RWPE1 (cell line): ENCODE measurements around the gene AKR1C1.
"Not testable (repeated sequence)": the region's sequence is repeated elsewhere in the genome, so short reads cannot be mapped to it uniquely, and the experiment has no call there.

Source experiments
- CTCF ChIA-PET: fragments of 350-600 bp; sonication (Branson Sonifier 250); formaldehyde crosslinking; extraction: SDS; loops from one replicate; lab custom pipeline; 2021; lab: Yijun Ruan, JAX
- POLR2A ChIA-PET: fragments of 400-600 bp; formaldehyde crosslinking; extraction: SDS; loops from one replicate; lab custom pipeline; 2020; ENCODE audit warnings: antibody characterized with exemption; ENCODE audit not compliant: low non-redundant PET; lab: Yijun Ruan, JAX
- DNase-seq: peaks from one replicate; pipeline ENCODE4 v3.0.0; 2012; ENCODE audit warnings: low spot score
- H3K27ac ChIP-seq: fragments of 450-650 bp; 2 replicates; pipeline ENCODE4 v1.5.1; 2017
- TF ChIP-seq, protein P1 (sequence below): fragments of 450-650 bp; conservative IDR thresholded peaks from 2 replicates; pipeline ENCODE4 v1.5.1; 2017; ENCODE audit warnings: low read depth, mild to moderate bottlenecking

Gene AKR1C1

DNA sequence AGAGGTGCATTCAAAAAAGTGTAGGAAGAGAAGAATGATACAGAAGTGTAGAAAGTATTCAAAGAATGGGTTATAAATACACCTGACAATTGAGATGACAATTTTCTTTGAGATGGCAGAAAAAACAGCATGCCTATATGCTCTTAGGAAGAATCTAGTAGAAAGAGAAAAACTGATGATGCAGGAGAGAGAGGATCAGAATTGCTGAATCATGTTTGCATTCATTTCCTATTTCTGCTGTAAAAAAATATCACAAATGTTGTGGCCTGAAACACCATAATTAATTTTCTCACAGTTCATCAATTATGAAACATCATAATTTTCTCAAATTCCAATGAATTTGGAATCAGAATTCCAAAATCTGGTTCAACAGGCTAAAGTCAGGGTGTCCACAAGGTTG is 9.8 kb upstream of the AKR1C1 start:
- CTCF ChIA-PET = no interaction called here
- TF ChIP-seq, protein P1, sequence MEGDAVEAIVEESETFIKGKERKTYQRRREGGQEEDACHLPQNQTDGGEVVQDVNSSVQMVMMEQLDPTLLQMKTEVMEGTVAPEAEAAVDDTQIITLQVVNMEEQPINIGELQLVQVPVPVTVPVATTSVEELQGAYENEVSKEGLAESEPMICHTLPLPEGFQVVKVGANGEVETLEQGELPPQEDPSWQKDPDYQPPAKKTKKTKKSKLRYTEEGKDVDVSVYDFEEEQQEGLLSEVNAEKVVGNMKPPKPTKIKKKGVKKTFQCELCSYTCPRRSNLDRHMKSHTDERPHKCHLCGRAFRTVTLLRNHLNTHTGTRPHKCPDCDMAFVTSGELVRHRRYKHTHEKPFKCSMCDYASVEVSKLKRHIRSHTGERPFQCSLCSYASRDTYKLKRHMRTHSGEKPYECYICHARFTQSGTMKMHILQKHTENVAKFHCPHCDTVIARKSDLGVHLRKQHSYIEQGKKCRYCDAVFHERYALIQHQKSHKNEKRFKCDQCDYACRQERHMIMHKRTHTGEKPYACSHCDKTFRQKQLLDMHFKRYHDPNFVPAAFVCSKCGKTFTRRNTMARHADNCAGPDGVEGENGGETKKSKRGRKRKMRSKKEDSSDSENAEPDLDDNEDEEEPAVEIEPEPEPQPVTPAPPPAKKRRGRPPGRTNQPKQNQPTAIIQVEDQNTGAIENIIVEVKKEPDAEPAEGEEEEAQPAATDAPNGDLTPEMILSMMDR = no peak
- no peak for DNase-seq
- no peak overlapping the region for H3K27ac ChIP-seq
- POLR2A ChIA-PET = interaction anchor here (0.6 kb wide), 1 partner anchor 1640 kb away, joined by 4 read pairs; no protein-coding TSS in a partner anchor

DNA sequence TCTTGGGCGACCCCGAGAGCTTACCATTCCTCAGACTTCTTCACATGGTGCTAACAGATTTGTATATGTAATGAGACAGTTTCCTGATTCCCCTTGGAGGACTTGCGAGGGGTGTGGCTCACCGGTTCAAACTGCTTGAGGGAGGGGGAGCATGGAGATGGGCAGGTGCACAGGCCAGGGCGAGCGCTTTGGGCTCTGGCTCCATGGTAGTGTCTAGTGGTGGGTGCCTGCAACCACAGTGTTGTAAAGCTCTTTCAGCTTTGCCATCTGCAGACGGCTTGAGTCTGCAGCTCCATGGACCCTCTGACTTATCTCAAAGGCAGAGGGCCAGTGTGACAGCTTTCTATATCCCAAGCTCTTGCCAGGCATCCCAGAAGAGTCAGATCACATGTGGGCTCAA is 7.1 kb upstream of the AKR1C1 start:
- CTCF ChIA-PET = interaction anchor here (0.7 to 1.3 kb wide), 2 partner anchors 106 to 705 kb away, joined by 3 read pairs; no protein-coding TSS in a partner anchor
- POLR2A ChIA-PET, DNase-seq, H3K27ac ChIP-seq: not testable (repeated sequence)

DNA sequence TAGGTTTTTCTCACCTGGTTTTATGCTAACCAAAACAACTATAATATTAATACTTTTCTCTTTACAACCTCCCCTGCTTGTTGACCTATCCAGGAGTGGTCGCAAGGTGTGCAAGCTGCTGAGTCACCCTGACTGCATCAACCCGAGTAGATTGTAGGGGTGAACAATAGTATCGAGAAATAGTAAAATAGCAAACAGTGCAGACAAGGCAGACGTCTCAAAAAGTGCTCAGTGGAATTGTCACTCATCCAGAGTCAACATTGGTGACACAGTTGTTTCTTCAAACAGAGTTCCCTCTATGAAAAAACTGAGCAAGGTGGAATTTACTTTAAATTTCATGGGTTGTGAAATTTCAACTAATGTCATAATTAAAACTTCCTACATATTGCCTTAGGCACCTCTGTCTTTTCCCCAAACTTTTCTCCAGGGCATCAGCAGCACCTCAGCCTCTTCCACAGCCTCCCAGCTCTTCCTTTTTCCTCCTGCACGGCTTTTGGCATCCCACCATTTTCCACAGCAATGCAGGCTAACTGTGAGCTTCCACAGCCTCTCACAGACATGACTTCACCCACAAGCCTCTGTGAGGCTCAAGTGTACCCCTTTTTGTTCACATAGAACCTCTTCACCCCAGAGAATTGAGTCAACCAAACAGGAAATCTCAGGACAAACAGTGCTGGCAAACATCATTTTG is 6.1 kb upstream of the AKR1C1 start:
- H3K27ac ChIP-seq, CTCF ChIA-PET, POLR2A ChIA-PET, DNase-seq: not testable (repeated sequence)

DNA sequence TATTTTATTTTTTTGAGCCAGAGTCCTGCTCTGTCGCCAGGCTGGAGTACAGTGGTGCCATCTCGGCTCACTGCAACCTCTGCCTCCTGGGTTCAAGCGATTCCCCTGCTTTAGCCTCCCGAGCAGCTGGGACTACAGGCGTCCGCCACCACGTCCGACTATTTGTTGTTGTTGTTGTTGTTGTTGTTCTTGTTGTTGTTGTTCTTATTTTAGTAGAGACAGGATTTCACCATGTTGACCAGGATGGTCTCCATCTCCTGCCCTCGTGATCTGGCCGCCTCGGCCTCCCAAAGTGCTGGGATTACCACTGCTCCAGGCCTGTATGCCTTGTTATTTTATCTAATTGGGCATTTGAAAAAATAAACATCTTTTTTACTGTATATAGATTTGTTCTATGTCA is 1.7 kb upstream of the AKR1C1 start:
- H3K27ac ChIP-seq = peak overlapping the region; percentile 59
- CTCF ChIA-PET, POLR2A ChIA-PET, DNase-seq: not testable (repeated sequence)

DNA sequence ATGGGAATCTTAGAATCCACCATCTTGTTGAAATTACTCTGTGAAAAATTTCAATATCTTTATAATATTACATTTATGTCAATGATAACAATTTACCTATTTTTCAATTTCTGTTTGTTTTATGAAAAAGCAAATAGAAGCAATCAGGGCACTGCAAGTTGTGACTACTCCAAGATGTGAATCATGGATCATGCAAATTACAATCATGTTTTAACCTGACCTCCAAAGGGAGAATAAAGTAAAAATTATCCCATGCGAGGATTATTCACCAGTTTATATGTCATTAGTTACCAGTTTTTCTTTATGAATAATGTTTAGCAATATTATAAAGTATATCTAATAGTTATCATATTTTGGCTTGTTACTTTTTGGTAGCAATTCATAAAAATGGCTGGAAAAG is 907 bp upstream of the AKR1C1 start:
- DNase-seq, POLR2A ChIA-PET, CTCF ChIA-PET, H3K27ac ChIP-seq: not testable (repeated sequence)

DNA sequence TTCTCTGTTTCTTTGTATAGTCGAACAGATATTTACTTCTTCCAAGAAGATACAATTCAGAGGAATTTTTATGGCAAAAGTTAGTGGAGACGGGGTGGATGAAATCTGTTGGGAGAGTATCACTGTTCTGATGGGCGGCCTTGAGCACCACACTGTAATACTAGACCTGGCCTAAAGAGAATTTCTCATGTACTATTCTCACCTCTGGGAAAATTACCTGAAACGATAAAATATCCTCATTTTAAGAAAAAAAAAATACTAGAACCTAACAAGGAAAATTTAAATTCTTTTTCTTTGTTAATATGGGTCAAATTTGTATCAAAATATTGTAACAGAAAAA is 570 bp downstream of the AKR1C1 start:
- POLR2A ChIA-PET = not testable (repeated sequence)

DNA sequence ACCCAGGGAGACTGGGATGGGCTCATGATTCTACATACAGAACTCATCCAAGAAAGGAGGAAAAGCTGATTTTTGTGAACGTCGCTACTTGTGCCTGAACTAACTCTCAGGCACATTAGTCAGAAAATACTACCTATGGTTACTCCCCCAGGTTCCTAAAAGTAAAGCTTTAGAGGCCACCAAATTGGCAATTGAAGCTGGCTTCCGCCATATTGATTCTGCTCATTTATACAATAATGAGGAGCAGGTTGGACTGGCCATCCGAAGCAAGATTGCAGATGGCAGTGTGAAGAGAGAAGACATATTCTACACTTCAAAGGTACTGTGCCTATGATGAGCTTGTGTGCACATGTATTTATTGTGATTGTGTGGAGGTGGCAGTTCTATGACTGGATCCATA is 2.5 kb downstream of the AKR1C1 start:
- CTCF ChIA-PET, POLR2A ChIA-PET, H3K27ac ChIP-seq, DNase-seq: not testable (repeated sequence)

More for the DNA sequence above, 570 bp downstream of the AKR1C1 start:
- H3K27ac ChIP-seq, DNase-seq: not testable (repeated sequence)
- CTCF ChIA-PET = interaction anchor here (0.7 kb wide), 2 partner anchors 14 to 97 kb away, joined by 3 read pairs; no protein-coding TSS in a partner anchor

DNA sequence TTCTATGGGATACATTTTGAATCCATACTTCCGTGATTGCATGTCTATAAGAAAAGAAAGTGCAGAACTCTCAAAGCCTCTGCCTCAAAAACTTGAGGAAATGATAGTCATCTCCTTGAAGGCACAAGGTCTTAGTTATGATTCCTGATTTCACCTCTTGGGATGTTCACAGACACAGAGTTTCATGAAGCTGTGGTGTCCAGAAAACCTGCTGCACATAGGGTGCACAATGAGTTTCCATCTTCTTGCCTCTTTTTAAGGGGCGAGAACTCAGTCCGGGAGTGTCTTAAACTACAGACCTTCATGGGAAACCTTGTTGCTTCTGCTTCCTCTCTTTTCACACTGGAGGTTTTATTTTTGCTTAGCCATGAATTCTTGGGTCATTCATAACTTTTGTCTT is 4.0 kb downstream of the AKR1C1 start:
- POLR2A ChIA-PET, CTCF ChIA-PET, H3K27ac ChIP-seq, DNase-seq: not testable (repeated sequence)

DNA sequence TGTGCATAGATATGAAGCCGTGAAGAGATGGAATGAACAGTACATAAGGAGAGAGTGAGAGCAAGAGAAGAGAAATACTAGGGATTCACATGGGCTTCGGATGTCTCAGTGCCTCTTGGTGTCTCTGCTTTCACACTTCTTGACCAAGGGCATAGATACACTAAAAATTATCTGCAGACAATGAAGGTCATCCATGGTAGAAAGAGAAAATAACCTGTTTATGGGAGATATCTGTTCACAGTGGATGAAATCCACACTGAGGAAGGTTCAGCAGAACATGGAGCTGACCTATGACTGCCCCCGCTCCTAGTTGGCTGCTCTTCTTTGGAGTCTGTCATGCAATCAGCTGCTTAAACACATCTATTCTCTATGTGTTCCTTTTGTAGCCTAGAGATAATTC is 6.1 kb downstream of the AKR1C1 start:
- POLR2A ChIA-PET, H3K27ac ChIP-seq, DNase-seq, CTCF ChIA-PET: not testable (repeated sequence)

DNA sequence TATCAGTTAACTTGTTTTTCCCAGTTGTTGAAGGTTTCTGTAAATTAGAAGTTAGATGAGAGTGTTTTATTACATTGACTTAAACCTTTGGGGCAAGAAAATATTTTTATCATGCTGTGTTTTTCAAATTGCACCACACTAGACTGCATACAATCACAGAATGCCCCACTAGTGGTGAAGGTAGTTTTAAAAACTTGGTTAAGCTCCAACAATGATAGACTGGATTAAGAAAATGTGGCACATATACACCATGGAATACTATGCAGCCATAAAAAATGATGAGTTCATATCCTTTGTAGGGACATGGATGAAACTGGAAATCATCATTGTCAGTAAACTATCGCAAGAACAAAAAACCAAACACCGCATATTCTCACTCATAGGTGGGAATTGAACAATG is 7.1 kb downstream of the AKR1C1 start:
- DNase-seq, H3K27ac ChIP-seq, POLR2A ChIA-PET, CTCF ChIA-PET: not testable (repeated sequence)

DNA sequence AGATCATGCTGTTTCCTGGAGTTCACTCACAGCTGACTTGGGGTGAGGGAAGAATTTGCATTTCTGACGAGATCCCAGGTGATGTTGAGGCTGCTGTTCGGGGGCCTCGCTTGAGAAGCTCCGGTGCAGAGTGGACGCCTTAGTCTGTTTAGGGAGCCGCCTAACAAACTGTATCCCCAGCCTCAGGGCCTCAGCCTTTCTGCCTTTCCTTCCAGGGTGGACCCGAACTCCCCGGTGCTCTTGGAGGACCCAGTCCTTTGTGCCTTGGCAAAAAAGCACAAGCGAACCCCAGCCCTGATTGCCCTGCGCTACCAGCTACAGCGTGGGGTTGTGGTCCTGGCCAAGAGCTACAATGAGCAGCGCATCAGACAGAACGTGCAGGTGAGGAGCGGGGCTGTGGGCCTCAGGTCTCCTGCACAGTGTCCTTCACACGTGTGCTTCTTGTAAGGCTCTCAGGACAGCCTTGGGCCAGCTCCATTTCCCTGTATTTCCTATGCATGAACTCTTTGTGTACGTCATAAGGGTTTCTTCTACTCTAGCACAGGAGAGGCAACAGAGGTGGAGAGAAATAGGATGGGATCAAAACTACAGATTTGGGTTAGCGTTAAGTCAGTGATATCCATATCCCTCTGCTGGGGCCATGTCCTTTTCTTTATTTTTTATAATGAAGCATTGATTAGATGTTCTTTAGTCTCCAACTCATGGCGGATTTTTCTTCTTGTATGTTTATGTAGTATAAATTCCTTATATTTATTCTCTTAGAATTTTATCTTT is 9.3 kb downstream of the AKR1C1 start:
- CTCF ChIA-PET, H3K27ac ChIP-seq, DNase-seq, POLR2A ChIA-PET: not testable (repeated sequence)

DNA sequence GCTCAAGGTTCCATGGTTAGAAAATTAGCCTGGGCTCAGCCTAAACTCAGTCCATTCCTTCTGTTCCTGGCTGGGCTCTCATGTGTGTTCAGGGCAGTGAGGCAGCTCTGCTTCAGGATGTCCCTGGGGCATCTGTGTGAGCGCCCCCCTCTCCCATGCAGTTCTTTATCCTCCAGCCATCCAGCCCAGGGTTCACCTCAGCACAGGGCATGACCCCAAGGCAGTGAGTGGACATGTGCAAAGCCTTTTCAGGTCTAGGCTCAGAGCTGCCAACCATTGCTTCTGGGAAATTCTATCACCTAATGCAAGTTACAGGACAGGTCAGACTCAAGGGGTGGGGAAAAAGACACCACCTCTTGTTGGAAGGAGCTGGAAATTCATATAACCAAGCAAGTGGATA is 10.1 kb downstream of the AKR1C1 start:
- DNase-seq, H3K27ac ChIP-seq, CTCF ChIA-PET, POLR2A ChIA-PET: not testable (repeated sequence)

DNA sequence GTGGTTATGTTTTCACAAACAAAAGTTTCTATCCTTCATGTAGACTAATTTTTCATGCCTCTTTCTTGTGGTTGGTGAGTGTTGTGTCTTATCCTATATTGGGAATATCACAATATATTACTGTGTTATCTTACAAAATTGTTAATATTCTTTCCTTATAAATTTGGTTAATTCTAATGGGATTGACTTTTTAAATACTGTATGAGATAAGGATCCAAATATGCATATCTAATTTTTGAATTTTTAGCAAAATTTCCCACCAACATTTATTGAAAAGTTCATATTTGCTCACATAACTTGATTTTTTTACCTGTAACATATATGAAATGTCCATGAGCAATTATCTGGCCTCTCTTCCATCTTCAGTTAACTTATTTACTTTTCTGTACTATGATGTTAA is 11.2 kb downstream of the AKR1C1 start:
- H3K27ac ChIP-seq, DNase-seq, POLR2A ChIA-PET: not testable (repeated sequence)
- CTCF ChIA-PET = interaction anchor here (0.7 kb wide), 1 partner anchor 334 kb away, joined by 3 read pairs; no protein-coding TSS in a partner anchor
